ENCODE measurements around the gene CLDN19.

Gene CLDN19

GRCh38 chr1:42774928-42775526 lies 35.0 kb upstream of the CLDN19 start:
- H3K9me3 ChIP-seq (ENCODE audit: control insufficient read depth, insufficient read depth, low read length) = no peaks in the 10 kb centered on the region
- no peak for TF ChIP-seq EZH2phosphoT487 (IDR thresholded peaks at IDR 0.05; ENCODE audit: borderline replicate concordance, low read length)
- TF ChIP-seq, protein P1, sequence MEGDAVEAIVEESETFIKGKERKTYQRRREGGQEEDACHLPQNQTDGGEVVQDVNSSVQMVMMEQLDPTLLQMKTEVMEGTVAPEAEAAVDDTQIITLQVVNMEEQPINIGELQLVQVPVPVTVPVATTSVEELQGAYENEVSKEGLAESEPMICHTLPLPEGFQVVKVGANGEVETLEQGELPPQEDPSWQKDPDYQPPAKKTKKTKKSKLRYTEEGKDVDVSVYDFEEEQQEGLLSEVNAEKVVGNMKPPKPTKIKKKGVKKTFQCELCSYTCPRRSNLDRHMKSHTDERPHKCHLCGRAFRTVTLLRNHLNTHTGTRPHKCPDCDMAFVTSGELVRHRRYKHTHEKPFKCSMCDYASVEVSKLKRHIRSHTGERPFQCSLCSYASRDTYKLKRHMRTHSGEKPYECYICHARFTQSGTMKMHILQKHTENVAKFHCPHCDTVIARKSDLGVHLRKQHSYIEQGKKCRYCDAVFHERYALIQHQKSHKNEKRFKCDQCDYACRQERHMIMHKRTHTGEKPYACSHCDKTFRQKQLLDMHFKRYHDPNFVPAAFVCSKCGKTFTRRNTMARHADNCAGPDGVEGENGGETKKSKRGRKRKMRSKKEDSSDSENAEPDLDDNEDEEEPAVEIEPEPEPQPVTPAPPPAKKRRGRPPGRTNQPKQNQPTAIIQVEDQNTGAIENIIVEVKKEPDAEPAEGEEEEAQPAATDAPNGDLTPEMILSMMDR (IDR thresholded peaks at IDR 0.05; ENCODE audit: low read depth, low read length, poor library complexity, severe bottlenecking) = no peak
- peaks cover 25% of the 10 kb centered on the region for H3K79me2 ChIP-seq (ENCODE audit: control insufficient read depth, low read length)
- H3K9me2 ChIP-seq (replicated peaks; ENCODE audit: control insufficient read depth, low read length) = no peaks in the 10 kb centered on the region
- no peaks in the 10 kb centered on the region for H3K4me1 ChIP-seq (ENCODE audit: control insufficient read depth, low read length)
- no peak overlapping the region for H3K4me3 ChIP-seq (ENCODE audit: low read length)
- no peak overlapping the region for H3K4me2 ChIP-seq (ENCODE audit: low read length)
- H3F3A ChIP-seq (ENCODE audit: control insufficient read depth, insufficient read depth) = no peaks in the 10 kb centered on the region
- H4K20me1 ChIP-seq (ENCODE audit: control insufficient read depth, insufficient read depth, low read depth, low read length) = no peaks in the 10 kb centered on the region
- no peaks in the 10 kb centered on the region for H3K27me3 ChIP-seq (ENCODE audit: control insufficient read depth, low read length)
- H3K27ac ChIP-seq (ENCODE audit: low read depth, low read length) = no peak overlapping the region
- H3K36me3 ChIP-seq (ENCODE audit: control insufficient read depth, low read length) = peaks cover 59% of the 10 kb centered on the region

GRCh38 chr1:42773420-42773819 lies 33.4 kb upstream of the CLDN19 start:
- H3K9me2 ChIP-seq (replicated peaks; ENCODE audit: control insufficient read depth, low read length) = no peaks in the 10 kb centered on the region
- H3K4me3 ChIP-seq (ENCODE audit: low read length) = no peak overlapping the region
- no peak overlapping the region for H3K4me2 ChIP-seq (ENCODE audit: low read length)
- H3K79me2 ChIP-seq (ENCODE audit: control insufficient read depth, low read length) = peaks cover 41% of the 10 kb centered on the region
- H3K4me1 ChIP-seq (ENCODE audit: control insufficient read depth, low read length) = peaks cover 4% of the 10 kb centered on the region
- no peaks in the 10 kb centered on the region for H3K9me3 ChIP-seq (ENCODE audit: control insufficient read depth, insufficient read depth, low read length)
- H4K20me1 ChIP-seq (ENCODE audit: control insufficient read depth, insufficient read depth, low read depth, low read length) = no peaks in the 10 kb centered on the region
- peaks cover 58% of the 10 kb centered on the region for H3K36me3 ChIP-seq (ENCODE audit: control insufficient read depth, low read length)
- no peaks in the 10 kb centered on the region for H3K27me3 ChIP-seq (ENCODE audit: control insufficient read depth, low read length)
- no peaks in the 10 kb centered on the region for H3F3A ChIP-seq (ENCODE audit: control insufficient read depth, insufficient read depth)
- no peak overlapping the region for H3K27ac ChIP-seq (ENCODE audit: low read depth, low read length)
- TF ChIP-seq, protein P1 (IDR thresholded peaks at IDR 0.05; ENCODE audit: low read depth, low read length, poor library complexity, severe bottlenecking) = no peak
- no peak for TF ChIP-seq EZH2phosphoT487 (IDR thresholded peaks at IDR 0.05; ENCODE audit: borderline replicate concordance, low read length)

GRCh38 chr1:42769811-42770210 lies 29.8 kb upstream of the CLDN19 start:
- H3K9me2 ChIP-seq (replicated peaks; ENCODE audit: control insufficient read depth, low read length) = no peaks in the 10 kb centered on the region
- peaks cover 21% of the 10 kb centered on the region for H3K4me1 ChIP-seq (ENCODE audit: control insufficient read depth, low read length)
- H3K27ac ChIP-seq (ENCODE audit: low read depth, low read length) = no peak overlapping the region
- H3K36me3 ChIP-seq (ENCODE audit: control insufficient read depth, low read length) = peaks cover 30% of the 10 kb centered on the region
- H3K4me2 ChIP-seq (ENCODE audit: low read length) = no peak overlapping the region
- H3K4me3 ChIP-seq (ENCODE audit: low read length) = no peak overlapping the region
- no peaks in the 10 kb centered on the region for H3K27me3 ChIP-seq (ENCODE audit: control insufficient read depth, low read length)
- H4K20me1 ChIP-seq (ENCODE audit: control insufficient read depth, insufficient read depth, low read depth, low read length) = peaks cover 10% of the 10 kb centered on the region; the same call in 1 of the 2 replicates
- peaks cover 1% of the 10 kb centered on the region; the same call in 1 of the 2 replicates for H3F3A ChIP-seq (ENCODE audit: control insufficient read depth, insufficient read depth)
- peaks cover 74% of the 10 kb centered on the region for H3K79me2 ChIP-seq (ENCODE audit: control insufficient read depth, low read length)
- TF ChIP-seq, protein P1 (IDR thresholded peaks at IDR 0.05; ENCODE audit: low read depth, low read length, poor library complexity, severe bottlenecking) = no peak
- no peak for TF ChIP-seq EZH2phosphoT487 (IDR thresholded peaks at IDR 0.05; ENCODE audit: borderline replicate concordance, low read length)
- no peaks in the 10 kb centered on the region for H3K9me3 ChIP-seq (ENCODE audit: control insufficient read depth, insufficient read depth, low read length)

Measured in DOHH2 (cell line).